PC-3 (cell line): ENCODE data around the gene ZNF723. TPM values are rescaled to one million over a fixed set of nuclear protein-coding genes. Genes with fewer than 3 reads are reported as not detected.
"Not testable (repeated sequence)": the region's sequence is repeated elsewhere in the genome, so short reads cannot be mapped to it uniquely, and the experiment has no call there.

ENCODE experiments used
- ATAC-seq: fragments of 200-7000 bp; cut with Tn5 transposase; 2 replicates; pipeline ENCODE4 v1.9.1; 2020; ENCODE audit warnings: mild to moderate bottlenecking, moderate library complexity
- Bru-seq: library from RNA; stranded (reverse); fragments of 400-500 nt; gene quantifications from one replicate; lab custom pipeline; 2021; lab: Mats Ljungman, UMichigan
- BruChase-seq, 2 experiments: library from RNA; stranded (reverse); fragments of 400-500 nt; gene quantifications; one replicate each; lab custom pipeline; 2021; lab: Mats Ljungman, UMichigan
- BruUV-seq: library from RNA; stranded (reverse); fragments of 400-500 nt; replicated peaks from 2 replicates; lab custom pipeline; 2021; lab: Mats Ljungman, UMichigan
- CTCF ChIA-PET: fragments of 300-600 bp; sonication (Branson Sonifier 250); formaldehyde crosslinking; loops from one replicate; lab custom pipeline; 2022; ENCODE audit warnings: antibody characterized with exemption; lab: Charles Lee
- POLR2A ChIA-PET: fragments of 300-600 bp; sonication (Branson Sonifier 250); formaldehyde crosslinking; loops from one replicate; lab custom pipeline; 2022; ENCODE audit warnings: antibody characterized with exemption; ENCODE audit not compliant: unreplicated experiment; lab: Charles Lee
- DNase-seq: peaks from one replicate; pipeline ENCODE4 v3.0.0-alpha.2; 2015
- H2AFZ ChIP-seq: fragments of 300-600 bp; sonication (generic); 2 replicates; pipeline ENCODE4 v1.6.0; 2016; ENCODE audit warnings: antibody characterized with exemption, low read length
- H3F3A ChIP-seq: fragments of 300-600 bp; sonication (generic); one replicate; pipeline ENCODE4 v1.6.0; 2017; ENCODE audit warnings: antibody characterized with exemption, low read length, control low read depth, mild to moderate bottlenecking; ENCODE audit not compliant: unreplicated experiment
- H3K27ac ChIP-seq: fragments of 300-600 bp; sonication (generic); 2 replicates; pipeline ENCODE4 v1.5.1; 2016; ENCODE audit warnings: mild to moderate bottlenecking, low read length
- H3K27me3 ChIP-seq: fragments of 300-600 bp; sonication (generic); 2 replicates; pipeline ENCODE4 v1.6.1; 2016; ENCODE audit warnings: low read length, mixed read lengths
- H3K36me3 ChIP-seq: fragments of 300-600 bp; sonication (generic); 2 replicates; pipeline ENCODE4 v1.6.1; 2016; ENCODE audit warnings: low read depth, mixed run types, low read length, mixed read lengths
- H3K4me1 ChIP-seq: fragments of 300-600 bp; sonication (generic); 2 replicates; pipeline ENCODE4 v1.5.1; 2016; ENCODE audit warnings: low read length; ENCODE audit not compliant: insufficient read depth
- H3K4me2 ChIP-seq: fragments of 300-600 bp; sonication (generic); 2 replicates; pipeline ENCODE4 v1.6.0; 2016; ENCODE audit warnings: low read length
- H3K4me3 ChIP-seq: fragments of 300-600 bp; sonication (generic); 2 replicates; pipeline ENCODE4 v1.5.1; 2016; ENCODE audit warnings: mild to moderate bottlenecking, low read length, mixed read lengths
- H3K79me2 ChIP-seq: fragments of 300-600 bp; sonication (generic); 2 replicates; pipeline ENCODE4 v1.6.1; 2017; ENCODE audit warnings: low read length, mixed read lengths
- H3K9ac ChIP-seq: fragments of 300-600 bp; sonication (generic); 2 replicates; pipeline ENCODE4 v1.6.0; 2016; ENCODE audit warnings: mild to moderate bottlenecking, low read length
- H3K9me2 ChIP-seq: fragments of 300-600 bp; sonication (generic); replicated peaks from 2 replicates; pipeline ENCODE4 v1.6.1; 2016; ENCODE audit warnings: mixed run types, low read length, mixed read lengths
- H3K9me3 ChIP-seq: fragments of 300-600 bp; sonication (generic); 2 replicates; pipeline ENCODE4 v1.6.1; 2016; ENCODE audit warnings: low read length, mixed read lengths
- H4K20me1 ChIP-seq: fragments of 300-600 bp; sonication (generic); 2 replicates; pipeline ENCODE4 v1.6.1; 2016; ENCODE audit warnings: low read length, mixed read lengths
- EZH2 ChIP-seq: fragments of 300-600 bp; sonication (generic); IDR thresholded peaks from one replicate; pipeline ENCODE4 v1.6.1; 2017; ENCODE audit warnings: antibody characterized with exemption, mild to moderate bottlenecking, low read length; ENCODE audit not compliant: unreplicated experiment
- EZH2phosphoT487 ChIP-seq: fragments of 300-600 bp; sonication (generic); IDR thresholded peaks from 2 replicates; pipeline ENCODE4 v1.6.1; 2018; ENCODE audit warnings: mild to moderate bottlenecking, antibody characterized with exemption, low read length, borderline replicate concordance
- intact Hi-C: fragments of 100-400 bp; cut with micrococcal nuclease; formaldehyde crosslinking; loops from 2 replicates; pipeline ENCODE4 v1.9.0; 2023
- long read RNA-seq: library from polyadenylated mRNA; unstranded; transcript quantifications from one replicate; pipeline ENCODE4 v2.0.0, GENCODE V29; 2021; ENCODE audit not compliant: unreplicated experiment
- total RNA-seq: library from RNA; depleted of rRNA; stranded (reverse); fragments of >200 nt; gene quantifications from 2 replicates; pipeline ENCODE4 v1.2.3, GENCODE V29; 2014; rRNA removed
- TF ChIP-seq, protein P1 (sequence below): fragments of 300-600 bp; sonication (generic); conservative IDR thresholded peaks from 2 replicates; pipeline ENCODE4 v1.5.1; 2017; ENCODE audit warnings: antibody characterized with exemption, low read depth, mild to moderate bottlenecking, low read length

ZNF723 gene
- total RNA-seq (not detected in 2 replicates), Bru-seq, nascent RNA (not detected), BruChase-seq, experiment 1, labeled RNA remaining after a 6-hour chase (not detected), BruChase-seq, experiment 2, labeled RNA remaining after a 2-hour chase (not detected)
- long read RNA-seq, result 0 reads

- CTCF ChIA-PET, result no interaction called here
- H3K79me2 ChIP-seq, result no peaks in the 10 kb centered on the region
- BruUV-seq, result no TSS peak
- H3K36me3 ChIP-seq, result no peaks in the 10 kb centered on the region; the same call in 1 of the 2 replicates
- H3K4me2 ChIP-seq, result no peak within 1 kb of the TSS
- H3K4me3 ChIP-seq, result no peak within 1 kb of the TSS
- no peaks in the 10 kb centered on the region for H3K27me3 ChIP-seq
- no peak within 1 kb of the TSS for H2AFZ ChIP-seq
- ATAC-seq (no peak), DNase-seq (no peak)
- H3K9ac ChIP-seq, result no peak within 1 kb of the TSS
- no peaks in the 10 kb centered on the region for H3K9me2 ChIP-seq
- no peaks in the 10 kb centered on the region for H3F3A ChIP-seq
- intact Hi-C loops, result no loop called here
- 0 out of 2 replicates have a peak, but pooled peaks cover 20% of the 10 kb centered on the region for H3K9me3 ChIP-seq
- no peak for TF ChIP-seq EZH2phosphoT487
- TF ChIP-seq EZH2, result no peak
- TF ChIP-seq, protein P1, sequence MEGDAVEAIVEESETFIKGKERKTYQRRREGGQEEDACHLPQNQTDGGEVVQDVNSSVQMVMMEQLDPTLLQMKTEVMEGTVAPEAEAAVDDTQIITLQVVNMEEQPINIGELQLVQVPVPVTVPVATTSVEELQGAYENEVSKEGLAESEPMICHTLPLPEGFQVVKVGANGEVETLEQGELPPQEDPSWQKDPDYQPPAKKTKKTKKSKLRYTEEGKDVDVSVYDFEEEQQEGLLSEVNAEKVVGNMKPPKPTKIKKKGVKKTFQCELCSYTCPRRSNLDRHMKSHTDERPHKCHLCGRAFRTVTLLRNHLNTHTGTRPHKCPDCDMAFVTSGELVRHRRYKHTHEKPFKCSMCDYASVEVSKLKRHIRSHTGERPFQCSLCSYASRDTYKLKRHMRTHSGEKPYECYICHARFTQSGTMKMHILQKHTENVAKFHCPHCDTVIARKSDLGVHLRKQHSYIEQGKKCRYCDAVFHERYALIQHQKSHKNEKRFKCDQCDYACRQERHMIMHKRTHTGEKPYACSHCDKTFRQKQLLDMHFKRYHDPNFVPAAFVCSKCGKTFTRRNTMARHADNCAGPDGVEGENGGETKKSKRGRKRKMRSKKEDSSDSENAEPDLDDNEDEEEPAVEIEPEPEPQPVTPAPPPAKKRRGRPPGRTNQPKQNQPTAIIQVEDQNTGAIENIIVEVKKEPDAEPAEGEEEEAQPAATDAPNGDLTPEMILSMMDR, result no peak
- H3K4me1 ChIP-seq, result no peaks in the 10 kb centered on the region
- POLR2A ChIA-PET, result no interaction called here
- H4K20me1 ChIP-seq, result no peaks in the 10 kb centered on the region
- H3K27ac ChIP-seq, result no peak within 1 kb of the TSS
Observed at GRCh38 chr19:22832031-22832762, at the start of gene ZNF723. Gene ZNF723, plus strand, starts transcription at chr19:22832291. Its CDS starts 89 bp downstream, at chr19:22832380.

- H3K27ac ChIP-seq, result no peak within 1 kb of the TSS
- ChIA-PET CTCF (no interaction called here), POLR2A (no interaction called here)
- H3K79me2 ChIP-seq, result no peaks in the 10 kb centered on the region
- H3K4me2 ChIP-seq, result no peak within 1 kb of the TSS
- TF ChIP-seq EZH2phosphoT487 (no peak), EZH2 (no peak)
- TF ChIP-seq, protein P1, result no peak
- no peaks in the 10 kb centered on the region for H3K4me1 ChIP-seq
- no peaks in the 10 kb centered on the region for H3K27me3 ChIP-seq
- ATAC-seq (no peak), DNase-seq (no peak)
- H3K9me2 ChIP-seq, result no peaks in the 10 kb centered on the region
- no peaks in the 10 kb centered on the region for H3F3A ChIP-seq
- H4K20me1 ChIP-seq, result no peaks in the 10 kb centered on the region
- H2AFZ ChIP-seq, result no peak within 1 kb of the TSS
- no peak within 1 kb of the TSS for H3K4me3 ChIP-seq
- intact Hi-C loops, result no loop called here
- peaks cover 20% of the 10 kb centered on the region; the same call in 1 of the 2 replicates for H3K9me3 ChIP-seq
- H3K9ac ChIP-seq, result no peak within 1 kb of the TSS
- H3K36me3 ChIP-seq, result no peaks in the 10 kb centered on the region
- BruUV-seq, result no TSS peak
Observed at GRCh38 chr19:22783651-22784410, 48.3 kb upstream of the ZNF723 start, which contains the start of gene ZNF99. Gene ZNF99, minus strand, starts transcription at chr19:22784151. Its CDS starts 135 bp downstream, at chr19:22784016.

DNA sequence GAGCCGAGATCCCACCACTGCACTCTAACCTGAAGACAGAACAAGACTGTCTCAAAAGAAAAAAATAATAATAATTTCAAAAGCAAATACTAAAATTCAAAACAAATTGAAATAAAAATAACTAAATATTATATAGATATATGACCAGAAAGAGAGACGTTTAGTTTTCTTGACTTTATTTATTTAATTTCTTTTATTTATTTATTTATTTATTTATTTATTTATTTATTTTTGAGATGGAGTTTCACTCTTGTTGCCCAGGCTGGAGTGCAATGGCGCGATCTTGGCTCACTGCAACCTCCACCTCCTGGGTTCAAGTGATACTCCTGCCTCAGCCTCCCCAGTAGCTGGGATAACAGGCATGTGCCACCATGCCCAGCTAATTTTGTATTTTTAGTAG is 39.2 kb upstream of the ZNF723 start:
- H4K20me1 ChIP-seq, intact Hi-C loops, POLR2A ChIA-PET, H3K4me3 ChIP-seq, H3K36me3 ChIP-seq, H3K9ac ChIP-seq, H3K9me2 ChIP-seq, DNase-seq, H3K27ac ChIP-seq, H3K79me2 ChIP-seq, H2AFZ ChIP-seq, H3K4me2 ChIP-seq, ATAC-seq, H3K27me3 ChIP-seq, H3K4me1 ChIP-seq, BruUV-seq, CTCF ChIA-PET, H3F3A ChIP-seq: not testable (repeated sequence)
- peaks cover 18% of the 10 kb centered on the region for H3K9me3 ChIP-seq
